BLaER1 treated with 17β-estradiol and CSF1 and Interleukin-3, amounts not matched to agents 10 nM and 100 nM (cell line): Measurements from ENCODE around the gene IRF7.

ENCODE experiments used
- H3K27ac ChIP-seq, 11 experiments: shearing (Covaris generic); formaldehyde crosslinking; 2 replicates each; pipeline ENCODE4 v1.8.1; 2022
- H3K27me3 ChIP-seq, 11 experiments: shearing (Covaris generic); formaldehyde crosslinking; 2 replicates each; pipeline ENCODE4 v1.8.1; 2022
- H3K36me3 ChIP-seq, 11 experiments: shearing (Covaris generic); formaldehyde crosslinking; 2 replicates each; pipeline ENCODE4 v1.8.1; 2022
- H3K4me1 ChIP-seq, 10 experiments: shearing (Covaris generic); formaldehyde crosslinking; 2 replicates each; pipeline ENCODE4 v1.8.1; 2022
- H3K4me2 ChIP-seq, 11 experiments: shearing (Covaris generic); formaldehyde crosslinking; 2 replicates each; pipeline ENCODE4 v1.8.1; 2022
- H3K4me3 ChIP-seq, 10 experiments: shearing (Covaris generic); formaldehyde crosslinking; 2 replicates each; pipeline ENCODE4 v1.8.1; 2022
- H3K9ac ChIP-seq, 11 experiments: shearing (Covaris generic); formaldehyde crosslinking; 2 replicates each; pipeline ENCODE4 v1.8.1; 2022
- H3K9me3 ChIP-seq, 11 experiments: shearing (Covaris generic); formaldehyde crosslinking; replicated peaks in 1 of 11; 2 replicates each; pipeline ENCODE4 v1.8.1; 2022
- H4K20me1 ChIP-seq, 11 experiments: shearing (Covaris generic); formaldehyde crosslinking; 2 replicates each; pipeline ENCODE4 v1.8.1; 2022
- Cebpa-rat ChIP-seq, 11 experiments: shearing (Covaris generic); IDR thresholded peaks; 2 replicates each; pipeline ENCODE4 v1.8.1; 2022

IRF7 gene

DNA sequence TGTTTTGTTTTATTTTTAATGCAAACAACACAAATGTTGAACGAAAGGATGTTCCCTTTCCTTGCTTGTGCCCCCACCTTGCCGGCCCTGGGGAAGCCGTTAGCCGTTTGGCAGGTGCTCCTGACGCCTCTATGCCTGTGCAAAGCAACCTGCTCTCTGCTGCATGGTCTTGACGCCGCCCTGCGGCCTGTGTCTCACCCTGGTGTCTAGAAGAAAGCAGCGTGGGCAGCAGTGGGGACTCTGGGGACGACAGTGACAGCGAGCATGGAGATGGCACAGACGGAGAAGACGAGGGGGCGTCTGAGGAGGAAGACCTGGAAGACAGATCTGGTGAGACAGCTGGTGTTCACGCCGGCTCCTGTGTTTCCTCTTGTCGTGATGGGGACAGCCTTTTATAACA is 34.0 kb downstream of the IRF7 start:
- Histone ChIP-seq H3K4me3 (no peak overlapping the region), H3K27ac (no peak overlapping the region), H3K4me2 (no peak overlapping the region), H3K27me3 (no peaks in the 10 kb centered on the region), H4K20me1 (peaks cover 92 to 100% (median 100%) of the 10 kb centered on the region in 11 experiments), H3K4me1 (peaks cover 19 to 42% (median 34%) of the 10 kb centered on the region in 10 experiments), H3K9ac (0 out of 22 replicates have a peak overlapping the region, but pooled peaks of 3 of the 11 experiments have one; percentile 4 to 31 (median 15)), H3K9me3 (no peaks in the 10 kb centered on the region), H3K36me3 (peaks cover 49 to 92% (median 75%) of the 10 kb centered on the region in 11 experiments)
- no peak for TF ChIP-seq Cebpa-rat (IDR thresholded peaks at IDR 0.05)

DNA sequence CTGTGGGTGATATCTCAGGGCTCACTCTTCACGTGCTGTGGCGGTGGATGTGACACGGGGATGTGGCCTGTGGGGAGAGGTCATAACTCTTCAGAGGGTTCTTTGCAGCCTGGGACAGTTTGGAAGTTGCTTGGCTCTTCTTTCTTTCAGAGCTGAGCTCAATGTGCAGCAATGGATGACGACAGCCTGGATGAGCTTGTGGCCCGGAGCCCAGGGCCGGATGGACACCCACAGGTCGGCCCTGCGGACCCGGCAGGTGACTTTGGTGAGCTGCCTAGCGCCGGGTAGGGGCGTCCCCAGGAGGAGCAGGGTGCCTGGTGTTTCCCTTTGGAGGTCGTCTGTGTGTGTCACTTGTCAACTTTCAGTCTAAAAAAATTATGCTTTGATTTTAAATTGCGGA is 34.4 kb downstream of the IRF7 start:
- Histone ChIP-seq H3K27ac (no peak overlapping the region), H3K9ac (peak overlapping the region in 5 of 11 experiments; percentile 4 to 31 (median 15); a peak in 2 of 22 replicates), H3K36me3 (peaks cover 44 to 88% (median 70%) of the 10 kb centered on the region in 11 experiments), H3K4me1 (peaks cover 19 to 37% (median 34%) of the 10 kb centered on the region in 10 experiments), H3K4me2 (no peak overlapping the region), H3K4me3 (no peak overlapping the region), H4K20me1 (peaks cover 89 to 100% (median 98%) of the 10 kb centered on the region in 11 experiments), H3K27me3 (no peaks in the 10 kb centered on the region), H3K9me3 (no peaks in the 10 kb centered on the region)
- TF ChIP-seq Cebpa-rat (IDR thresholded peaks at IDR 0.05): no peak

DNA sequence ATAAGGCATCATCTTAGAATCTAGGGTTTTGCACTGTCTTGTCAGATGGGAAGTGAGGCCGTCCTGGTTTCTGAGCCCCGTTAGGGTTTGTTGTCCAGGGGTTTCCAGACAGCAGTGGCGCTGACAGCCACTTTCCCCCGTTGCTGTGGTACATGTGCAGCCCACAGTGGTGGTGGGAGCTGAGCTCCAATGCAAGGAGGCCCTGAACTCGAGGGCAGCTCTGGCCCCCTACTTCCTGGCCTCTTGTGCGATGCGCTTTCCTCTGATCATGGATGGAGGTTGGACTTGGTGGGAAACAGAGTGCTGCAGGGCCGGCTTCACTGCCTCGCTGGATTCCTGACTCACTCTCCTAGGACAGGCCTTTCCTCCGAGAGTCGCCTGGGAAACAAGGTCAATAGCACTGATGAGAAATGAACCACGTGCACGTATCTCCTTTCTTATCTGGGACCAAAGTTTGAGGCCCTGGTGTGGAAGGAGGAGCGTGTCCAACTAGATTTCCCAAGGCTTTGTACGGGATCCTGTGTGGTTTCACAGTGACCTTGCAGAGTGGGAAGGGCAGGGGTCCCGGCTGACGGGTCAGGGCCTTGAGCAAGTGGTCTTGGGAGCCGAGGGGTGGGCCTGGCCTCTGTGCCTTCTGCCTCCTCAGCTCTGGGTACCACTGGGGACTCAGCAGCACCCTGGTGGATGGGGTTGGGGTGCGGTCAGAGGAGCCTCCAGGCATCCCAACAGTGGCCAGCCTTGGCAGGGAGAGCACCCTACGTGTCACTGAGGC is 35.7 kb downstream of the IRF7 start:
- H3K27me3 ChIP-seq: peaks cover 5 to 7% (median 6%) of the 10 kb centered on the region in 11 experiments; a peak in 21 of 22 replicates
- peak overlapping the region; percentile 5 to 100 (median 49); a peak in 16 of 22 replicates for H3K9ac ChIP-seq
- peaks cover 78 to 92% (median 85%) of the 10 kb centered on the region in 11 experiments for H4K20me1 ChIP-seq
- peak overlapping the region in 4 of 11 experiments; percentile 19 to 99 (median 58); a peak in 3 of 22 replicates for H3K4me2 ChIP-seq
- H3K27ac ChIP-seq: no peak overlapping the region
- peaks cover 25 to 41% (median 38%) of the 10 kb centered on the region in 10 experiments for H3K4me1 ChIP-seq
- no peak for TF ChIP-seq Cebpa-rat (IDR thresholded peaks at IDR 0.05)
- H3K9me3 ChIP-seq: no peaks in the 10 kb centered on the region
- peaks cover 36 to 74% (median 60%) of the 10 kb centered on the region in 11 experiments for H3K36me3 ChIP-seq
- H3K4me3 ChIP-seq: no peak overlapping the region

DNA sequence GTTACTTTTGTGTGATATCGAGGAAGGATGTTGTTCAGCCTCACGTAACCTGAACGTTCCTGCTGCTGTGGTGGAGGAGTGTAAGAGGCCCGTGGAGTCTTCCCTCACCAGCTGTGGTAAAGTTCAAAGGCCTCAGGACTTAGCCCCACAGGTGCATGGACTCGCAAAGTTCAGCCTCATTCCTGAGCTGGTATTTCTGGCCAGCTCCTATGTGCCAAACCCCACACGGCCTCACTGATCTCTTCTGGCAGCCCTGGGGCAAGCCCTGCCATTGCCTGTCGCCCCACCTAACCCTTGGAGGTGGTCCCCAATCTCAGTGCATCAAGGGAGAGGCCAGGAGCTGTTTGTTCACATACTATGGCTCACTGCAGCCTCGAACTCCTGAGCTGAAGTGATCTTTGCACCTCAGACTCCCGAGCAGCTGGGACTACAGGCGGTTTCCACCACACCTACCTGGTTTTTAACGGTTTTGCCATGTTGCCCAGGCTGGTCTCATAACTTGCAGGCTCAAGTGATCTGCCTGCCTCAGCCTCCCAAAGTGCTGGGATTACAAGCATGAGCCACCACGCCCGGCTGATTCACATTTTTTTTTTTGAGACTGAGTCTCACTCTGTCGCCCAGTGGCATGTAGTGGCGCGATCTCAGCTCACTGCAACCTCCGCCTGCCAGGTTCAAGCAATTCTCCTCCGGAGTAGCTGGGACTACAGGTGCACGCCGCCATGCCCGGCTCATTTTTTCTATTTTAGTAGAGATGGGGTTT is 37.3 kb downstream of the IRF7 start:
- H3K27ac ChIP-seq: peak overlapping the region in 2 of 11 experiments; percentile 34 to 99; a peak in 1 of 22 replicates
- H3K27me3 ChIP-seq: peaks cover 8 to 18% (median 16%) of the 10 kb centered on the region in 11 experiments; a peak in 21 of 22 replicates

DNA sequence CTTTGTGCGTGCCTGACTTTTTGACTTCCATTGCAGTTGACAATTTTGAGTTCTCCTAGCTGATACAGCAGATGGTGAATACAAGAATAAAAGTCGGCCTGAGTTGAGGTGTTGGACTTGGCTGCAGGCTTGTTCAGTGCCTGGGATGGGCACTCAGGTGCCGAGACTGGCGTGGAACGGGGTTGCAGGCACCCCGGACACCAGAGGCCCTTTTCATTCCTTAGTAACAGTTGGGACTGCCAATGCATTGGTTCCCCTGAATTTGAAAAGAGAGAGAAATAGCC is 38.2 kb downstream of the IRF7 start:
- Histone ChIP-seq H3K27me3 (peaks cover 8 to 24% (median 16%) of the 10 kb centered on the region in 11 experiments; a peak in 21 of 22 replicates), H4K20me1 (peaks cover 57 to 73% (median 60%) of the 10 kb centered on the region in 11 experiments), H3K4me1 (peaks cover 40 to 55% (median 49%) of the 10 kb centered on the region in 10 experiments), H3K36me3 (peaks cover 14 to 50% (median 37%) of the 10 kb centered on the region in 11 experiments), H3K4me2 (peak overlapping the region; percentile 87 to 100 (median 98)), H3K4me3 (peak overlapping the region; percentile 82 to 100 (median 93)), H3K9ac (peak overlapping the region; percentile 96 to 100 (median 99)), H3K9me3 (no peaks in the 10 kb centered on the region), H3K27ac (peak overlapping the region in 10 of 11 experiments; percentile 96 to 100 (median 100); a peak in 21 of 22 replicates)
- no peak for TF ChIP-seq Cebpa-rat (IDR thresholded peaks at IDR 0.05)

More for the DNA sequence above, 37.3 kb downstream of the IRF7 start:
- TF ChIP-seq Cebpa-rat (IDR thresholded peaks at IDR 0.05): no peak
- Histone ChIP-seq H4K20me1 (peaks cover 65 to 82% (median 69%) of the 10 kb centered on the region in 11 experiments), H3K36me3 (peaks cover 23 to 59% (median 46%) of the 10 kb centered on the region in 11 experiments), H3K9ac (peak overlapping the region; percentile 96 to 100 (median 99); a peak in 21 of 22 replicates), H3K4me3 (peak overlapping the region; percentile 82 to 100 (median 93); a peak in 18 of 20 replicates), H3K9me3 (no peaks in the 10 kb centered on the region), H3K4me2 (peak overlapping the region; percentile 87 to 100 (median 98)), H3K4me1 (peaks cover 40 to 55% (median 49%) of the 10 kb centered on the region in 10 experiments)

DNA sequence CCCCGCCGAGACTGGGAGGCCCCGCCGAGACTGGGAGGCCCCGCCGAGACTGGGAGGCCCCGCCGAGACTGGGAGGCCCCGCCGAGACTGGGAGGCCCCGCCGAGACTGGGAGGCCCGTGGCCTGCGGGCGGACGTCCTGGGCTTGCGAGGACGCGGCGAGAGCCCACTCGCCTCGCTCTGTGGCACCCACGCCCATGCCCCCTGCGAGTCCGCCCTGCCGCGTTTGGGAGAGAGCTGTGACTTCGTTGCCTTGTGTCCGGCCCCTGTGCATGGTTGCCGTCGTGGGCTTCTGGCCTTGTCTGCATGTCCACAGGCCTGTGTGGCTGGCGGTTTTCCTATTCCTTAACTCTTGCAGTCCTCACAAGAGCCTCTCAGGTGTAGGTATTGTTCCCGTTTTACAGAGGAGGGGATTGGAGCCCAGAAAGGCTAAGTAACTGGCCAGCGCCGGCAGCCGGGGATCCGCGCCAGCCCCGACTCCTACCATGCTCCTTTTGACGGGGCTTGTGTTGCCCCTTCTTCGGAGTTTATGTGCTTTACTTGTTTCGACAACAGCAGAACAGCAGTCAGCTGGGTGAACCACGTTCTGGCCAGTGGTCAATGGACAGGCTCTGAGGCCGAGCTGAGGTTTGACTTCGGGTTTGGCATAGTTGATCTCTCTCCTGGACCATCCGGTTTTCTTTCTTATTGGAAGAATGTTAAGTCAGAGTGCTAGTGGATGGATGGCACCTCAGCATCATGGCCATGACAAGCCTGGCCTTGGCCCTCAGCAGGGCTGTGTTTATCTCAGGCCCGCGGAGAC is 38.7 kb downstream of the IRF7 start:
- peaks cover 40 to 55% (median 49%) of the 10 kb centered on the region in 10 experiments for H3K4me1 ChIP-seq
- H3K4me3 ChIP-seq: peak overlapping the region; percentile 82 to 100 (median 93)
- H4K20me1 ChIP-seq: peaks cover 53 to 68% (median 55%) of the 10 kb centered on the region in 11 experiments
- peak overlapping the region; percentile 96 to 100 (median 99) for H3K9ac ChIP-seq
- peaks cover 8 to 24% (median 16%) of the 10 kb centered on the region in 11 experiments; a peak in 21 of 22 replicates for H3K27me3 ChIP-seq
- no peaks in the 10 kb centered on the region for H3K9me3 ChIP-seq
- no peak for TF ChIP-seq Cebpa-rat (IDR thresholded peaks at IDR 0.05)
- H3K36me3 ChIP-seq: peaks cover 9 to 44% (median 31%) of the 10 kb centered on the region in 11 experiments
- peak overlapping the region; percentile 87 to 100 (median 98) for H3K4me2 ChIP-seq
- H3K27ac ChIP-seq: peak overlapping the region; percentile 96 to 100 (median 100)

DNA sequence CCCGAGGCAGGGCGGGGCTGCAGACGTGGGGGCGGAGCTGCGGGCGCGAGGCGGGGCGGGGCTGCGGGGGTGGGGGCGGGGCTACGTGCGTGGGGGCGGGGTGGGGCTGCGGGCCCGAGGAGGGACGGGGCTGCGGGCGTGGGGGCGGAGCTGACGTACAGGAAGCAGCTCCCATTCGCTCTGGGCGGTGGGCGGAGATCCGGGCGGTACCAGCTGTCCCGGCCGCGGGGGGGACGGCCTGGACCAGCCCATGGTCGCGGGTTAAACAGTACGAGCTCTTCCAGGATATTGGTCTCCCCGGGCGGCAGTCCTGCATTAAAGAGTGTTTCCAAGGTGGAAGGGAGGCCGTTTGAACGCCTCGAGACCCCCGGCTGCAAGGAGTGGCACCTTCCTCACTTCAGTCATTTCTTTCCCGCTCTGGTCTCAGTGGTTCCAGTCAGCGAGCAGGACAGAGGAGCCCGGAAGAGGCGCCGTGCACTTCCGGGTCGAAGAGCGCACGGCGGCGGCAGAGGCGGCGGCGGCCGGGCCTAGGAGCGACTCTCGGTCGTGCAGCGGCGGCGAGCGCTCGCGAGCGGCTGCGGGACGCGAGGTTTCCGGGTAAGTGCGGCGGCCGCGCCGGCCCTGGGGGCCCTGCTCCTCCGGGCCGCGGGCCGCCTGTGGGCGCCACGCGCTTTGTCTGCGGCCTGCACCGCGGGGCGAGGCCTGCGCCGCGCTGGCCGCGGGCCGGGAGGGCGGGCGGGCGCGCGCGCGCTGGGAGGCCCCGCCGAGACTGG is 39.6 kb downstream of the IRF7 start, which contains the start of gene PHRF1:
PHRF1 (plus strand) TSS at position 475 of the 773 bp plus-strand sequence. CDS start 5,043 bp downstream, outside the sequence.
- peak within 1 kb of the TSS; percentile 96 to 100 (median 99) for H3K9ac ChIP-seq
- H3K36me3 ChIP-seq: peaks cover under 1 to 36% (median 23%) of the 10 kb centered on the region in 11 experiments
- TF ChIP-seq Cebpa-rat (IDR thresholded peaks at IDR 0.05): no peak

More for the DNA sequence above, 39.6 kb downstream of the IRF7 start, which contains the start of gene PHRF1:
- H4K20me1 ChIP-seq: peaks cover 44 to 59% (median 47%) of the 10 kb centered on the region in 11 experiments
- peaks cover 40 to 55% (median 49%) of the 10 kb centered on the region in 10 experiments for H3K4me1 ChIP-seq
- peak within 1 kb of the TSS; percentile 98 to 100 (median 99) for H3K4me2 ChIP-seq
- H3K4me3 ChIP-seq: peak within 1 kb of the TSS; percentile 82 to 100 (median 93)
- H3K9me3 ChIP-seq: no peaks in the 10 kb centered on the region
- peak within 1 kb of the TSS; percentile 96 to 100 (median 100) for H3K27ac ChIP-seq
- H3K27me3 ChIP-seq: peaks cover 8 to 24% (median 16%) of the 10 kb centered on the region in 11 experiments; a peak in 21 of 22 replicates
